ENCODE data around the gene DQX1.

GRCh38 chr2:74499940-74500577 is 26.0 kb downstream of the DQX1 start:
- no peak for TF ChIP-seq CBX5 (IDR thresholded peaks at IDR 0.05; ENCODE audit: low read depth, low read length)
- TF ChIP-seq PHF8 (conservative IDR thresholded peaks at IDR 0.05; ENCODE audit: low read depth, low read length), result no peak
- TF ChIP-seq CTCF (IDR thresholded peaks at IDR 0.05; ENCODE audit: control extremely low read depth in 1 of 3, insufficient read depth in 1 of 3, low read depth in 1 of 3, low read length in 3 of 3), result no peak
- TF ChIP-seq GABPA (IDR thresholded peaks at IDR 0.05; ENCODE audit: borderline replicate concordance, insufficient read depth, low read length), result no peak
- no peak for TF ChIP-seq EP300 (IDR thresholded peaks at IDR 0.05; ENCODE audit: borderline replicate concordance in 1 of 2, low read depth in 2 of 2, low read length in 2 of 2)
- TF ChIP-seq MAX (IDR thresholded peaks at IDR 0.05), result no peak
- TF ChIP-seq ZNF274 (IDR thresholded peaks at IDR 0.05; ENCODE audit: borderline replicate concordance, extremely low read depth, low read length), result no peak
- TF ChIP-seq BRCA1 (IDR thresholded peaks at IDR 0.05; ENCODE audit: low read depth, low read length), result no peak
